GM19438 (cell line): ENCODE data around the gene KCNMB2.

Experiments
- ATAC-seq: cut with Tn5 transposase; IDR thresholded peaks from one replicate; pipeline ENCODE4 v1.9.1; 2021; ENCODE audit warnings: low read depth; ENCODE audit not compliant: unreplicated experiment

The KCNMB2 gene

DNA sequence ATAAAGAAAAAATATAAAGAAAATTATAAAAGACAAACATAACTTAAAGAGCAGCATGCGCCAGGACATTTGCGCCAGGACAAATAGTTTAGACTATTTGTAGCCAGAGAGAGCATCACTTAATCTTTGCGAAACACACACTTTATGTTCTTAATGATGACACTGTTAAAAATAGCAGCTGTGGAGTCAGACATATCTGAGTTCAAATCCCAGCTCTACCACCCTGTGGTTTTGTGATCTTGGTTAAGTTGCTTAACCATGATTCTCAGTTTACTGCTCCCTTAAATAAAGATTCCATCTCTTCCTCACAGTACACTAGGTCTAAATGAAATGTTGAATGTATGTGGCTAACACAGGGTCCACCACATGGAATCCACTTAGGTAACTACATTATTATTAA lies 31.4 kb downstream of the KCNMB2 start:
- no peak for ATAC-seq

DNA sequence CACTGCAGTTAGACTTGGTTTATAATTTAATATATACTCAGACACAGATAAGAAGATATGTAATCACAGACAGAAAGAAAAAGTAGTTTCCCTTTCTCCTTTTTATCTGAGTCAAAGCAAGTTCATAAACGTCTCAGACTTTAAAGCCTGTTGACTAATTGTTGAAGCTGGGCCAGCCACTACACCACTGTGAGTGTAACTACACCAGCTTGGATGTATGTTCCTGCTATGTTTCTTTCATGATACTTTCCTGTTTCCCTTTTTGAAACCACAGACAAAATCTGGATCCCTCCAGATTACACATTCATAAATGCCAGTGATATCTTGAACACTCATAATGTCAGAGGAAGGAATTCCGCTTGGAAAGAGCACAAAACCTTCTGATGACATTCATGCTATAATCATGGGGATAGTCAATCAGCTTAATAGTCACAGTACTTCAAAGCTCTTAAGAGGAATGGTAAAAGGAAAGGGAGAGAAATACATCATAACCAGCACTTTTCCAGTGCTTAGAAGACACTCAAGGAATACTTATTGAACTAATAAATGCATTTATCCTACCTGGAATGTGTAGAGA lies 32.0 kb downstream of the KCNMB2 start:
- no peak for ATAC-seq

DNA sequence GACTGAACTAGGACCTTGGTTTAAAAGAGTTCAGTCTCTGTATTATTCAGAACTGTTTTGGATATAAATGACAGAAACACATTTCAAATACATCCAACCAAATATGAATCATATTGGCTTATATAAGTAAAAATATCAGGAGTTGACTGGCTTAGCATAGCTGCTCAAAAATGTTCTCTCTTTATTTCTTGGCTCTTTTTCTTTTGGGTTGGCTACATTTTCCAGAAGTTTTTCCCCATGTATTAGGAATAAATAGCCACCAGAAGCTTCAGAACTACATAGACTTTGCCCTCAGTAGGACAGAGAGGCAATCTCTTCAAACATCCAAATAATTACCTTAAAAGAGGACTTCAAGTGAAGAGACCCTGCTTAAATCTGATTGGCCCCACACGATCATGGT lies 32.7 kb downstream of the KCNMB2 start:
- no peak for ATAC-seq

DNA sequence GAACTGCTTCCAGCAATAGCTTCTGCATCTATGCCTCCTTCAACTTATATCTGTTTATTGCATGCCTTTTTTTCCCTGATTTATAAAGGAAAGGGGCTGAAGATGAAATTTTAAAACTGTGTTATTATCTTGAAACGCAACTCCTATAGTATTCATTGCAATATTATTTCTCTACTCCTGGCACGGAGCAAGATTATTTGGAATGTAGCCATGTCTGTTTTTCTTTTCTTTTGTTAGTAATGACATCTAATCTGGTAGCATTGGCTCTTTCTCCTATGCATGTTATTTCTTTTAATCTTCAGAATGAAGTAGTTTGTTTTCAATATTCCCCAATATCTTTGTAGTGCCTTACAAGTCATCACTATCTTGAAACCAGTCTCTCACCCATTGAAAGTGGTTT lies 33.6 kb downstream of the KCNMB2 start:
- ATAC-seq = no peak

DNA sequence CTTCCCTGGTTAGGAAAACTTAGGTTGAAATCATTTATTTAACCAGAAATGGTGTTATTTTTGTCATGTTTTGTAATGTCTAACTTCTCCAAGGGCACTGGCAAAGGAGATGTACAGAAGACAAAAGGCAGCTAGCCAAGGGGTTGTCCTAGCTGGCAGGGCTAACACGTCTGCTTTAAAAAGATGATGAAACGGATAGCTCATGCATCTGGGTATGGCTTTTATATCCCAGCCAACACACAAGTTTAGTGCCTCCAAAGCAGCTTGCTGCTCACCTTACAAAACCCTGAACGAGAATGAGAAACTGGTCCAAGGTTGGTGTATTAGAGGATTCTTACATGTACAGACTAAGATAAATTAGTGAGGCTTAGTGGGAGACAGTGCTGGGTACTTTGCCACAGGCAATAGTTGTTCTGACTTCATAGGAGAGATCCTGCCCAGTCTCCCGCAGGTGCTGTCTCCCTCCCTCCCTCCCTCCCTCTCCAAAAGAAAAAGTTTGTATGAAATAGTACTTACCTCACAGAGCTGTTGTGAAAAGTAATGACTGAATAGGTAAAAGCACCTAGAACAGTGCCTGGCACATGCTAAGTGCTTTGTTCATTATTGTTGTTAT lies 47.8 kb downstream of the KCNMB2 start:
- ATAC-seq = no peak

DNA sequence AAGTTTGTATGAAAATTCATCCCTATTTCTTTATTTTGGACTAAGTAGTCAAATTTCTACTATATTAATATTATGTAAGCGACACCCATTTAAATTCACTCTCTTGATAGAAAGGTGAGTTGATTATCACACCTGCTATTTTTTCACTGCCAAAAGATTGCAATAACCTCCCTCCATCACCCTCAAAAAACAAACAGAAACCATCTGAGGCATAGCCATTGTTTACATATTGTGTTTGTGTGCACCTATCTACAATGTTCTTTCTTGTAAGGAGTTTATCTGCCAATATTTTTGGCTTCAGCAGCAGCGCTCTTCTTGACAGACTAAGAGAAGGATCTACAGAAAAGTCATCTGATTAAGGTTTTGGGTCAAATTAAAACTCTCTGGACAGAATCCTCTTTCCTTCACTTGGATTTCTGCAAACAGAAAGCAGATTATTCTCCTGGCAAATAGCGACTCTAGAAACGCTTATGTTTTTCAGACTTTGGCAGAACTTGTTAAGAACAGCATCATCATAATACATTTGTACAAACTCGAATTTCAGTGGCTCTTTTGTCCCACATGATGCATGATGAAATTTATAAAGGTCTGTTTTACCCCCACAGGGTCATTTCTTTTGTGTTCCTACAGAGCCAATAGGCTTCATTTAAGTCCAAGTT lies 48.6 kb downstream of the KCNMB2 start:
- no peak for ATAC-seq

DNA sequence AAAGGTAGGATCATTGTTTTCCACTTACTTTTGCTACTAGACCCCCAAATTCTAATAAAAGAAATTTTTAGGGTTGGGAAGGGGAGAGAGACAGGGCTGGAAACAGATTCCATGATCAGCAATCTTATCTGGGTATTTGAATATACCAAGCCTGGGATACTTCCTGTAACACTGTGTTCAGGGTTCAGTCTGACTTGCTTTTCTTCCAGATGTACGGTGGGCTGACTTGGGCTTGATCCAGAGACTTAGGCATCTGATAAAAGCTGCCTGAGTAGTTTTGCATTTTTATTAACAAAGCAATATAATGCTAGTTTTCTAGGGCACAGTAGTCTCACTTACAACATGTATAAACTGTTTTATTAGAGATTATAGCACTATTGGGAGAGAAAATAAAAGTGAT lies 49.2 kb downstream of the KCNMB2 start:
- ATAC-seq = no peak

DNA sequence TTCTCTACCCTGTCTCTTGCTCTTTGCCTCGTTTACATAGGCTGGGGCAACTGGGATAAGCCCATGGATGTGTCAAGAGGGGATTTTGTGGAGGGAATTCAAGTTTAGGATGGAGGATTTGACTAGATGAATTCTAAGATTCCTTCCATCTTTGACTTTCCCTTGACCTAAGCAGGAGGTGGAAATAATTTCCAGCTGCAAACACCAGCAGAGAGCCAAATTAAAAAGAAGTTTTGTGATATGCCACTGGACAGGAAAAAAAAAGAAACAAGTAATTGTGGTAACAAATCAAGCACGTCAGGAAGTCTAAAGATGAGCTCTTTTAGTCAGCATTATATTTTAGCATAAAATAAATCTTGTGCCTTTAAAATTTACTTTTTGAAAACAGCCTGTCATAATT lies 49.8 kb downstream of the KCNMB2 start:
- no peak for ATAC-seq

DNA sequence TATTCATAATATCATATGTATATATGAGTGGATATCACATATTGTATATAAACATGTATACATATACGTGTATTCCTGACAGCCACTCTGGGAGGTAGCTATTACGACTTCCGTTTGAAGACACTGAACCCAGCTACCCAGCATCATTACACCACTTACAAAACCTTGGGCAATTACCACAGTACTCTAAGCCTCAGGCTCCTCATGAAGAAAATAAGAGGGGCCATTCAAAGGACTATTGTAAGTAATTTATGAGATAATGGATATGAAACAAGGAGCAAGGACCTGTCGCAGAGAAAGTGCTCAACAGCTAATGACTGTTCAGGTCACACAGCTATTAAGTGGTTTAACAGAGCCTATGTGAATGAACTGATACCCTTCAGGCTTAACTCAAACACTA lies 52.4 kb downstream of the KCNMB2 start:
- no peak for ATAC-seq

DNA sequence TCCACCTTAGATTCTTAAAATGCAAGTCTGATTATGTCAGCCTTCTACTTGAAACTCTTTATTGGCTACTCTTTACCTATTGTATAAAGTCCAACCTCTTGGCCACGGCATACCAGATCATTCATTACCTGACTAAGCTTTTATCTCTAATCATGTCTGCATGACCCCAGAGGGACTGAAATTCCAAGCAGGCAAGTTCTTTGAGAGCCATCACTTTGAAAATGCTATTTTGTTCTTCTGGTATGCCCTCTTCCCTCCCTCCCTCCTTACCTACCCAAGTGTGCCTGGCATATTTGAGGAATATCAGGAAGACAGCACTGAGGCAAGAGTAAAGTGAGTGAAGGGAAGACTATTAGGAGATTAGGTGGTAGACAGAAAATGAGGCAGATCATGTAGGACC lies 57.5 kb downstream of the KCNMB2 start:
- ATAC-seq = no peak

DNA sequence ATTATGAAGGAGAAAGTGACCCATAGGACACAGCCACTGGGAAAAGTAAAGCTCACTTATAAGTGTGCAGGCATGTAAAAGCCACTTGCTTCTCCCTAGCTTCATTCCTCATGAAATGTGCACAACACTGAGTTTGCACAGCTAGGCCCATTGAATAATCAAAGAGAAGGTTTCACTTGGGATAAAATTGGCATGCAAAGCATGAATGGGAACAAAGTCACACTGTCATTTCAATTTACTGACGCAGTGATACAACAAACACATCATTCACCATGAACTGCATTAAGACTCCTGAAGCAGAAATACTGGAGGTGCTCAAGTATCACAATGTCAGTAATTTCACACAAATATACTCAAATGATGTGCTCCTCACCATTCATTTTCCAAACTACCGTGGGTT lies 61.1 kb downstream of the KCNMB2 start:
- ATAC-seq = no peak

DNA sequence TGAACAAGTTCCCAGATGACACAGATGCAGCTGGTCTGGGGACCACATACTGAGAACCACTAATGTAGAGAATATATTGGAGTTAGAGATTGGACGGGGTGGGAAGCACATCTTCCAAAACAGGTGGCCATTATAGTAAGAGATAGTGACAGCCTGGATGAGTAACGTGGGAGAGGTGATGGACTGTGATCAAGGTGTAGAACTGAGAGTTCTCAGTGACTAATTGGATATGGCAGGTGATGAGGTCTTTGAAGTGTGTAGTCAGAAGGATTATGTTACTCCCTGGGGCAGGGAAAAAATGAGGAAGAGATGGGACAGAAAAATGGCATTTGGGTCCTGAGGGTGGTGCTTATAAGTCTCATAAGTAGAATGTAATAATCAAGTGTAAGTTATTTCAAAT lies 66.6 kb downstream of the KCNMB2 start:
- no peak for ATAC-seq

DNA sequence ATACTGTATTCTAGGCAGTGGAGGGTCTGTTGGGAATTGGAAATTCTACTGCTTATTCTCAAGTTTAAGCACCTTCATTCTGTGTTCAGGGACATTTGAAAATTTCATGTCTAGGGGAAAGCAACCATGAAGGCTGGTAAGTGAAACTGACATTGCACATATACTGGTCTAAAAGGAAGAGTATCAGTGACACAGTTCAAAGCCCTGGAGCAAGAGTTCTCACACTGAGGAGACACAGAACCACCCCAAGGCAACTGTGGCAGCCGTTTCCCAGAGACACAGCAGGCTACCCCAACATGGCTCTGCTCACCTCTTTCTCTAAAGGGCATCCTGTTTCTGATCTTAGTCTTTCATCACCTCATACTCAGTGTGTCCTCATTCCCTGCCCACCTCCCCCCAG lies 67.5 kb downstream of the KCNMB2 start:
- no peak for ATAC-seq

DNA sequence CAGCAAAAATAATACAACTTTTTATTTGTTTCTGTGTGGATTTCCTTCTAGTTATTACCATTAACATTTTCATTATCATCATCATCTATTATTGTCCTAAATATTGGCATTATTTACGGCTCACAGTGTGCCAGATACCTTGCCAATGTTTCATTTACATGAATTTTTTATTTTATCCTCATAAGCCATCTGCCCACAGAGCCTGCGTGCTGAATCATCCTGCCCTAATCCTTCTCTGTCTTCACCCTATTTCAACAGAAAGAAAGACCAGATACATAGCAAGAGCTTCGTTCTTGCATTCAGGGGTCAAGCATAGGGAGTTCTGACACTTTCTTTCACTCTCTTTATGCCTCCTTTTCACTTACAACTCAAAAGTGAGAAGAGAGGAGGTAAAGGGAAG lies 82.0 kb downstream of the KCNMB2 start:
- no peak for ATAC-seq

DNA sequence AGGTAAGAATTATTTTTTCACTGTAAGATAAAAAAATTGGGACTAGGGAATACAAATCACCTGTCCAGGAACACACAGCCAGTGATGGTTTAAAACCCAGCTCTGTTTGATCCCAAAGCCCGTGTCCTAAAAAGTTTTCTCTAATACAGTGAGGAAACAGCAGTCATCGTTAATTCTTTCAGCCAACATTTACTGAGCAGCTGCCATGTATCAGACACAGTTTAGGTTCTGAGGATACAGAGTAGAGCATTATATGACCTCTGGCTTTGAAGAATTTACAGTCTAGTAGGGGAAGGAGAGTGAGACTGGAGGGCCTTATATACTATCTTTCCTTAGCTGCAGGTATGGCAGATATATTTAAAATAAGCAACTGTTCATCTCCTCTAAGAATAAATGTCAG lies 82.7 kb downstream of the KCNMB2 start:
- no peak for ATAC-seq

DNA sequence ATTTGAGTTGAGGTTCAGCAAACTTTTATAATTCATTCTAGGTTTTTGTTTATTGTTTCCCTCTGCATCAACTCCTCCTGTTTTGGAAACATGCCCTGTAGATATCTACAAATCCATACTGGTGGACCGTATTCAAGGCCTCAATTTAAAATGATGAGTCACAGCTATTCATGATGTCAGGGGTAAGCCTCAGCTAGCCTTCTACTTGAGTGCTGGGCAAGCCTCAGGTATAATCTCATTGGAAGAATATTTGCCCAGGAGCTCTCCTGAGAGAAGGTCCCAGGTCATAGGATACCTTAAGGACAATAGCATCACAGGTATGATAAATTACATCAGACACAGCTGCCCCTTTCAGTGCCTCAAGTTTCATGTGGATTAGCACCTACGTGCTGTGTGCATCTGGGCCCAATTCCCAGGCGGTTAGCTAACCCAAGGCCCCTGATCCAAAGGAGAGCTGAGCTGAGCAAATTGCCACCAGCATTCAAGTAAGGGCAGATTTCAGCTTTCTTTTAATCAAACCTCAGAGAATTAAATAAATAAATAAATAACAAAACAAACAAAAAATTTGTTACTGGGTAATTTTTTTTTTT lies 87.5 kb downstream of the KCNMB2 start:
- no peak for ATAC-seq

DNA sequence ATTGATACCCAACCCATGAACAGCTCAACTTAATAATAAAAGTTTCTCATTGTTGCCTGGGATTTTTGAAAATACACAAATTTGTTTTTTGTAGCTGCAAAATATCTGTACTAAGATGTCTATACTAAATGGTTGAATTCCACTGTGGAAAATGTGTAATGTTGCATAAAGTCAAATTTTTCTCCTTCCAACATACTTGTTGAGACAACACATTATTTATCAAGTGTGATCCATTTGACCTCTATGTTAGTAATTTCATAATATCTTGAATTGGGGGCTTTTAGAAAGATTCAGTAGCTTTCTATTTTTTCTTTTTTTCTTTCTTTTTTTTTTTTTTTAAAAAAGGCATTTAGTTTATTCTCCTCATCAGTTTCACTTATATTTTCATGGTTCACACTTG lies 88.0 kb downstream of the KCNMB2 start:
- no peak for ATAC-seq

DNA sequence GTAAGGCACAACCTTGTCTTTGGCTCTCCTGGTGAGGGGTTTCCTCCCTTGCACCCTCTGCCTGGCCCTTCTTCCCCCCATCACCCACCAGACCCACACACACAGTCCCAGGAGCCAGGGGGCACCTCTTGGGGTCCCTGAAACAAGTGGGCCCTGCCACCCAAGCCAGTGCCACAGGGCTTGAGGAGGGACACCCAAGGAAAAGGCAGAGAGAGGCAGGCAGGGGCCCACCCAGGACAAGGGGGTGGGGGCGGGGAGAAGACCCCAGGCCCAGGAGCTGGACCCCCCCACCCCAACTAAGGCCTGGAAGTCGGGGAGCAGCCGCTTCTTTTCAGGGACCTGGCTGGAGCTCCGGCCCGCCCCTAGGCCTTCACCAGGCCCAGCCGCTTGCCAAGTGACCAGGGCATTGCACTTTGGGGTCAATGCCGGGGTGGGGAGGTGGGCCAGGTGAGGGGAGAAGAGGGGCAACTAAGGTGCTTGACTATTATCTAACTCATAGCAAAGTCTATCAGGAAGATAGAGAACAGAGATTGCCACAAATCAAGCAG lies 88.9 kb downstream of the KCNMB2 start:
- ATAC-seq = no peak

DNA sequence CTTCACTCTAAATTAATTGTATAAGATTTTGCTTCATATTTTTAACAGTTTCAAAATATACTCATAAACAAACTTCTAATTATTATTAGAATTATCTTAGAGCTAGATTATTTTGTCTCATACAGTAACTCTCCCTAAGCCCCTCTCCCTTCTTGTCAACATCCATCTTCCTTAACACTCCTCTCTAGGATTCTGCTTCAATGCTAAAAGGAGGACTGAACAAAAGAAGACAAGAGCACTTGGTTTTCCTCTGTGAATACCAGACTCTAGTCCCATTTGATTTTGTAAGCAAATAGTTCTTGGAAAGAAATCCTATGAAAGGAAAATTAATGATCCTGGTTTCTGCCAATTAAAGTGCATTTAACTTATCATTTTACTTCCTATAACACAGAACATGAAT lies 91.8 kb downstream of the KCNMB2 start:
- ATAC-seq = no peak

DNA sequence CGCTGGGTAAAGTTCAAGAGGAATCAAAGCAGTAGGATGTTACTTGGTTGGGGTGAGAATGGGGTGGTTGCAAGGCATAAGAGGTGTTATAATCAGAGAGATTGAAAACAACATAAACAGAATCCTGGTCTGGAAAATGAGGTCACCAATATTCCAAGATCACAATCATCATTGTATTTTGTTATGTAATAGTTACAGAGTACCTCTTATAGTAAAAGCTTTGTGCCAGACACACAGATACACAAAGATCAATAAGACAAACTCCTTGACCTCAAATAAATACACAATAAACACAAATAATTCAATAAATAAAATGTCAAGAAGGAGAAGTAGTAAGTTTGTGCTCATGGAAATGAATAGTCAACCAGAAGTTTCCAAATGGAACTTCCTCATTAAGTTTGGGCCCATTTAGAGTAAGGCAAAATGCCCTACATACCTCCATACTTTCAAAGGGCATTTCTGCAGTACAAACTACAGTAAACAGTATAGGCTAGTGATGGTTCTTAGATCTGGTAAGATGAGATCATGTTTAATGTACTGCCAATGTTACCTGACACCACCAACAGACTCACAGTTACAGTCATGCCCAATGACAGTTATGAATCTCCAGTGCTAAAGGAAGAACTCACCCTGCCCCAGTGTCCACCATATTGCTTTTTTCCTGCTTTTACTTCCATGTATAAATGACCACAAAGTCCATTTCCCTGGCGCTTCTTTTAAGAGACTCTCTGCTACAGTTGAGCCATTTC lies 93.4 kb downstream of the KCNMB2 start:
- no peak for ATAC-seq

DNA sequence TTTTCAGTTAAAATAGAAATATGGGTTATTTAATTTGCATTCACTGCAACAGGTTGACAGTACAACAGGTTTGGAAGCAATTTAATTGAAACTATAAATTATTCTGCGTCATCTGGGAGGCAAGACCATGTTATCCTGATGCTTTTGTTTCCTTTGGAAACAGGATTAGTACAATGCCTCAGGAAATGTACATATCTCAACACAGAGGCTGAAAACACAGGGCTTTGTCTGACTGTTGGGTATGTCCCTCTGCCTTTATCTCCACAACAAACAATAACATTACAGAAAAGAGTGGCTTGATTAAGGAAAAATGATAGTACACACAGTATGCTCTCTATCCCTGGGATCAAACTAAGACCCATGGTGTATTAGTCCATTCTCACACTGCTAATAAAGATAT lies 95.7 kb downstream of the KCNMB2 start:
- ATAC-seq = no peak
